Tibial nerve (tissue), 4 donors: ENCODE measurements around the gene TUBA3E.

Experiments used
- EP300 ChIP-seq, 2 donors: sonication (generic); formaldehyde crosslinking; IDR thresholded peaks; one replicate each; pipeline ENCODE4 v1.6.1; 2017; ENCODE audit warnings: antibody characterized with exemption in 2 of 2, mild to moderate bottlenecking in 1 of 2
- POLR2A ChIP-seq, 2 donors: fragments of 450-650 bp; IDR thresholded peaks; one replicate each; pipeline ENCODE4 v1.6.1; 2017; ENCODE audit warnings: antibody characterized with exemption in 2 of 2, mild to moderate bottlenecking in 2 of 2, moderate library complexity in 2 of 2
- TF ChIP-seq, protein P1 (sequence below), 5 experiments: fragments of 200-600 bp in 3 of 5; fragments of 450-650 bp in 2 of 5; sonication (generic) in 3 of 5; IDR thresholded peaks; one replicate each; pipeline ENCODE4 v1.5.1; 2016 to 2019; ENCODE audit warnings: antibody characterized with exemption in 5 of 5, mild to moderate bottlenecking in 3 of 5, moderate library complexity in 2 of 5

DNA sequence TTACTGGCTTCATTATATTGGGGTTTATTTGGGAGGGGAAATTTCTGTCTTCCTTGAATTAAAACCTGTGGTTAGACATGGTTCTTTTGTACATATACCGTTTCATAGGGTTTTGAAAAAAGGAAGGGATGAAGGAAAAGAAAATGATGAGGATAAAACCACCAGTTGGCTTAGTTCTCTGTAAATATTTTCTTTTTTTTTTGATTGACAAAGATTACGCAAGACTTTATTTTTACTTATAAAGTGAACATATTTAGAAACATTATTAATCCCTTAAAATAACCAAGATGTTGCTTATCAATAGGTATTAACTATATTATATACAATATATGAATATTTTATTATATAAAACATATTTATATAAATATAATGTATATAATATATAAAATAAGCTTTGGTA lies 45.1 kb upstream of the TUBA3E start:
- TF ChIP-seq, protein P1, sequence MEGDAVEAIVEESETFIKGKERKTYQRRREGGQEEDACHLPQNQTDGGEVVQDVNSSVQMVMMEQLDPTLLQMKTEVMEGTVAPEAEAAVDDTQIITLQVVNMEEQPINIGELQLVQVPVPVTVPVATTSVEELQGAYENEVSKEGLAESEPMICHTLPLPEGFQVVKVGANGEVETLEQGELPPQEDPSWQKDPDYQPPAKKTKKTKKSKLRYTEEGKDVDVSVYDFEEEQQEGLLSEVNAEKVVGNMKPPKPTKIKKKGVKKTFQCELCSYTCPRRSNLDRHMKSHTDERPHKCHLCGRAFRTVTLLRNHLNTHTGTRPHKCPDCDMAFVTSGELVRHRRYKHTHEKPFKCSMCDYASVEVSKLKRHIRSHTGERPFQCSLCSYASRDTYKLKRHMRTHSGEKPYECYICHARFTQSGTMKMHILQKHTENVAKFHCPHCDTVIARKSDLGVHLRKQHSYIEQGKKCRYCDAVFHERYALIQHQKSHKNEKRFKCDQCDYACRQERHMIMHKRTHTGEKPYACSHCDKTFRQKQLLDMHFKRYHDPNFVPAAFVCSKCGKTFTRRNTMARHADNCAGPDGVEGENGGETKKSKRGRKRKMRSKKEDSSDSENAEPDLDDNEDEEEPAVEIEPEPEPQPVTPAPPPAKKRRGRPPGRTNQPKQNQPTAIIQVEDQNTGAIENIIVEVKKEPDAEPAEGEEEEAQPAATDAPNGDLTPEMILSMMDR (IDR thresholded peaks at IDR 0.05): no peak
- TF ChIP-seq POLR2A (IDR thresholded peaks at IDR 0.05) (no peak), EP300 (IDR thresholded peaks at IDR 0.05) (no peak)
